Mesangial cell (primary cell): ENCODE results near the gene SLC25A46. TPM values are rescaled to one million over a fixed set of nuclear protein-coding genes. Genes with fewer than 3 reads are reported as not detected.

Experiments
- total RNA-seq: library from RNA; depleted of rRNA; stranded (reverse); fragments of >200 nt; gene quantifications from 2 replicates; pipeline ENCODE4 v1.2.3, GENCODE V29; 2015

The SLC25A46 gene
- total RNA-seq = 32.6 and 33.4 TPM in 2 replicates

GRCh38 chr5:110738812-110739651 is at the start of gene SLC25A46:
Gene SLC25A46 (plus strand): TSS chr5:110739007. CDS start chr5:110739120, 113 bp downstream.

GRCh38 chr5:110726249-110727024 is 12.4 kb upstream of the SLC25A46 start, which contains the start of gene TMEM232:
Gene TMEM232 (minus strand): TSS chr5:110726671. CDS start chr5:110667352, 59,319 bp downstream.

Other genes with a start within 250 kb of the SLC25A46 start
- under 0.01 and 1.3 TPM in 2 replicates for gene TMEM232, start 12.3 kb upstream of the SLC25A46 start, total RNA-seq